HG03039 (cell line): ENCODE data around the gene CACNA2D3.

Source experiments
- ATAC-seq: cut with Tn5 transposase; IDR thresholded peaks from one replicate; pipeline ENCODE4 v1.9.1; 2021; ENCODE audit warnings: mild to moderate bottlenecking, moderate library complexity; ENCODE audit not compliant: unreplicated experiment

Gene CACNA2D3

GRCh38 chr3:54772746-54773145, 650.4 kb downstream of the CACNA2D3 start:
- ATAC-seq = no peak

DNA sequence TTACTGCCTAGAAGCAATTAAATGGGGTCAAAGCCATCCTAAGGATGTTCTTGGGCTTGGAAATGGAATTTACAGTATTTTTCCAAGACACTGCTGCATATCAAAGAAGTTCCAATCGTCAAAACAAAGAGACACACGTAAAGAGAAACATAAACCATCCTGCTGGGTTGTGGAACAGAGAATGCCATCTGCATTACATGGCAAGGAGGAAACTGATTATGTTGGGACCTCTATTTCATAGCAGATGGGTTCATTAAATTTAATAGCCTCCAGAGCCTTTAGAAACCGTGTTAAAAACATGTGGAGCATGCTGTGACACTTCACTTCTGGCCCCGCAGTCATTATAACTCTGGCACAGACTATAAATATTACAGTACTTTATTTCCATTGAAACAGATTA, 650.9 kb downstream of the CACNA2D3 start:
- no peak for ATAC-seq

- ATAC-seq = no peak
Measured at GRCh38 chr3:54776601-54777000, 654.2 kb downstream of the CACNA2D3 start.

- no peak for ATAC-seq
Measured at GRCh38 chr3:54777141-54777540, 654.8 kb downstream of the CACNA2D3 start.

- no peak for ATAC-seq
Measured at GRCh38 chr3:54780336-54780735, 658.0 kb downstream of the CACNA2D3 start.

GRCh38 chr3:54781728-54782127, 659.4 kb downstream of the CACNA2D3 start:
- ATAC-seq = no peak

DNA sequence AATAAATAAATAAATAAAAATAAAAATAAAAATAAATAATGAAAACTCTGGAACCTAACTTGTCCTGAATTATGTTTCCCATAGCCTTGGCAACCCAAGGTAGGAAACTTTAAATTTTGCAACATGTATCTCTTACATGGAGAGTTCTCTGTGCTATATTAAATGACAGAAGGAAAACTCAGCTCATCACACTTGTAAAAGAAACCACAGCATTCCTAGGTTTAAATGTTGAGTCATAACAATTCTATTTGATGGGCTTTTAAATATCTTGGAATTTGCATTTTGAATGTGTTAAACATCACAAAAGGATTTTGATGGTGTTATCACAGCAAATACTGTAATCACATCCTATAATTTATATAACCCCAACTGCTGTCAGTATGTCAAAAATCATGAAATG, 661.3 kb downstream of the CACNA2D3 start:
- ATAC-seq = no peak

- no peak for ATAC-seq
Measured at GRCh38 chr3:54784021-54784420, 661.7 kb downstream of the CACNA2D3 start.

DNA sequence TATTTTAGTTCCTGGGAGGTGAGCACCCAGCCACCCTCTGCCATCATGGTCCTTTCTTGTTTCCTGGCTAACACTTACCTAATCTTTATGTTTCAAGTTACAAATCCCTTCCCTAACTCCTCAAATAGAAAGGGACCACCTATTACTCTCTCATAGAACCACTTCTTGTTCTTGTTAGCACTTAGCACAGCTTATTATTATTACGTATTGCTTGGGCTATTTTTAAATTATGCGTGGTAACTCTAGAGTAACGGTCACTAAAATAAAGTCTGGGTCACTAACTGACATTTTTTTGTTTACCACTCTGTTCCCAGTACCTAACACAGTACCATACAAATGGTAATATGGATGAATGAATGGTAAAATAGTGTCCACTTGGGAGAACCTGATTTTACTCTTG, 663.6 kb downstream of the CACNA2D3 start:
- ATAC-seq = no peak

GRCh38 chr3:54790051-54790450, 667.7 kb downstream of the CACNA2D3 start:
- ATAC-seq = no peak

GRCh38 chr3:54791501-54792156, 669.3 kb downstream of the CACNA2D3 start:
- ATAC-seq = no peak

- no peak for ATAC-seq
Measured at GRCh38 chr3:54792584-54792983, 670.2 kb downstream of the CACNA2D3 start.

DNA sequence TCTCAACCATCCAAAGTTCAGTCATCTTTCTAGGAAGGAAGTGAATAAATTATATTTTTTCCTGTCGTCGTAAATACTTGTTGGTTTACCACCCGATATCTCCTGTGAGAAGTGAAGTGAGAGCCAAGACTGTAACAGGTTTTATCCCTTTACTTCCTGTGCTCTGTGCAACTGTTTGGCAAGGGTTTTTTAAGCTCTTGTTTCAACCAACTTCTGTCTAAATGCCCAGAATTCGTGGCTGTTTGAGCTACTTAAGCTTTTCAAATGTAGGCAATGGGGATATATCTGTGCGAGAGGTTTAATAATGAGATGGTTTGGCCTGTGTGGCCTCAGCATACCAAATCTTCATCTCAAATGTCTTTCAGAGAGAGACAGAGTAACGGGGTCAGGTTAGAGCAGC, 670.8 kb downstream of the CACNA2D3 start:
- no peak for ATAC-seq

DNA sequence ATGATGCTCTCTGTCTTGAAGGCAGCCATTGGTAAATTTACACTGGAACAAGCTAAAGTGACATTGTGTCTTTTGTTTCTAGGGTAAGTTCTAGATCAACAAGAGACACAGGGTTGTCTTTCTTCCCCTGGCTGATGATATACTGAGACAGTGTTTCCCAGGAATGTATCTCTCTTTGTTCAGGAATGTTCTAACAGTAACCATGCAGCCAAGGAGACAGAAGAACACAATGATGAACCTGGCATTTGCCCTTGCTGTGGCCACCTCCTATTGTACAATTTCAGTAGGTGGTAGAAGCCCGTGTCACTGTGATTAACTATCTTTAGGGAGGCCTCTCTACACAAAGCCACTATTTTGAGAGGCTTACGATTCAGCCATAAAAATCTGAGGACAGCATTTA, 674.8 kb downstream of the CACNA2D3 start:
- ATAC-seq = no peak

- ATAC-seq = no peak
Measured at GRCh38 chr3:54800478-54800877, 678.1 kb downstream of the CACNA2D3 start.

DNA sequence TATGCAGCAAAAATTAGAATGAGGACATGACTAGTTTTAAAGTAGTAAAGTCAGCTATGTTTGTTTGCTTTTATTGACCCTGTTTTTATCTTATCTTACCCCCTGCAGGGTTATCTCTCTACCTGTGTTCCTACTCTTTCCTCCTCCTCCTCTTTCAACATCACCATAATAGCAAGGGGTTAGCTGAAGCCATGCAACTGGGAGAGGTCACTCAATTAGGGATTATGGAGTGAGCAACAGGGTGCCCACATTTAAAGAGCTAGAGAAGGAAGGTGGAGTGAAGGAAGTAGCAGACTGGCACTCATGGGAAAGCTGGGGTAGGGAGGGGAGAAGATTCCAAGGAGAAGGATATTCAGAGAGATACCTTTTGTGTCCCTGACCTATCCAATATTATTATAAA, 679.6 kb downstream of the CACNA2D3 start:
- no peak for ATAC-seq

DNA sequence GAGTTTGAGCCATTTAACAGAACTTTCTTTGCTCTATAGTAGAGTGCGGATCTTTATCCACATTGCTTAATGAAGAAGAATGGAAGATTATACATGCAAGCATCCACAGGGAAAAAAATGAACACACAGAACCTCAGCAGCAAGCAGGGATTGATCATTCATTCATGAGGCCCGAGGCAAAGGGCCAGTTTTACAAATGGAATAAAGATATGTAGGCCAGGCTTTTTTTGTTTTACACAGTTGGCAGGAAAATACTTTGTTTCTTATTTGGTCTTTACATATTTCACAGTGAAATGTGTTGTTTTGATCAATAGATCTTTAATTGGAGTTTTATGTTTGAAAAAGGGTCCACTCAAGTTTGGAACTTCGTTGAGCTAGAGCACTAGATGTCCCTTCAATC, 688.0 kb downstream of the CACNA2D3 start:
- no peak for ATAC-seq

DNA sequence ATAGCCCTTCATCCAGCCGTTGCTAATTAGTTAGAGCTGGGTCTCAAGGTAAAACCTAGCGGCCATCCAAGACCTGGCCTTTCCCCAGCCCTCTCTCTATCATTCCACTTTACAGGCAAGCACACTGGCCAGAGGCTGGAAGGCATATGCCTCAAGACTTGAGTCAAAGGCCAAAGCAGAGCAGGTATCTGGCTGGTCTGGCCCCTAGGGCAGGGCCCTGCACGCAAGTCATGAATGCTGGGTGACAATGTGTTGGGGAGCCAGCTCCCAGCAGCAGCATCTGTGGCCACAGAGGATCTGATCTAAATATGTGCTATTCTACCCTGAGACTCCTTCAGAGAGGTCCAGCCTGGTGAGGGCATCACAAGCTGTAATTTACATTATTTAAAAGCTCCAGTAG, 691.9 kb downstream of the CACNA2D3 start:
- ATAC-seq = no peak

- no peak for ATAC-seq
Measured at GRCh38 chr3:54817628-54818027, 695.3 kb downstream of the CACNA2D3 start.

DNA sequence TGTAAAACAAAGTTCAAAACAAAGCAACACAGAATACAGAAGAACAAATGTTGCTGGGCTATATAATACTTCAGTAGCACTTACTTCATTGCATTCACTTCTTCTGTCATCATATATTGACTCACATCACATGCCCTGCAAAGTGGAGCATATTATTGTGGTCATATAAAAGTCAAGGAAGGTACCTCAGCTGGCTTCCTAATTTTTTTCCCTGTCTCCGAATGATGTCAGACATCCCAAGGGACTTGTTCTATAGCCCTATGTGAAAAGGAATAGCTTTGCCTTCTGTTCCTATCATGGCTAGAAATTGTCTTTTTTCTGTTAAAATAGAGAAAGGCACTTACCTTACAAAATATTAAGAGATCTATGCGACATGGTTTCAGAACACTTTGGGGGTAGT, 696.1 kb downstream of the CACNA2D3 start:
- ATAC-seq = no peak

- no peak for ATAC-seq
Measured at GRCh38 chr3:54818942-54819341, 696.6 kb downstream of the CACNA2D3 start.

- no peak for ATAC-seq
Measured at GRCh38 chr3:54819946-54820345, 697.6 kb downstream of the CACNA2D3 start.

DNA sequence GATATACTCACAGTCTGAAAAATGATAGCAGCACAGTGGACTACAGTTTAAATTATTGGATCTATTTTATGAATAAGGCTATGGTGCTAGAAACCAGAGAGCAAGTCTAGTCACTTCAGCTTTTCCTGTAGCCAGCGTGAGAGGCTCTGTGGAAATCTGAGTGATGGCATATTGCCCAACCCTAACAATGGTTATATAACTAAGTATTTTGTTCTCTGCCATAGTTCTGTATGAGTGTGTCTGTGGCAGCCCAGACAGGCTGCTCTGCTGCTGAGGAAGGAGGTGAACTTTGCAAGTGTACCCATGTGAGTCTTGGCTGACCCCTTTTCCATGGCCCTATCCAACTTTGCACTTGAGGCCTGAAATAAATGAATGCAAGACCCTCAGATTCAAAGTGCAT, 699.9 kb downstream of the CACNA2D3 start:
- no peak for ATAC-seq
